ENCODE data around the gene FAH.

GRCh38 chr15:80191897-80192595 lies 39.2 kb downstream of the FAH start:
- no peak for TF ChIP-seq POLR2AphosphoS5 (IDR thresholded peaks at IDR 0.05)
- no peak for TF ChIP-seq CTCF (IDR thresholded peaks at IDR 0.05)
- no peak for TF ChIP-seq POLR2A (IDR thresholded peaks at IDR 0.05; ENCODE audit: low read depth)
- no peak for TF ChIP-seq EP300 (IDR thresholded peaks at IDR 0.05)
